ENCODE data around the gene ZDHHC14. TPM values are rescaled to one million over a fixed set of nuclear protein-coding genes. Genes with fewer than 3 reads are reported as not detected.

ZDHHC14 gene
- total RNA-seq, 1 experiment from 2014 or later = 1.7 TPM

DNA sequence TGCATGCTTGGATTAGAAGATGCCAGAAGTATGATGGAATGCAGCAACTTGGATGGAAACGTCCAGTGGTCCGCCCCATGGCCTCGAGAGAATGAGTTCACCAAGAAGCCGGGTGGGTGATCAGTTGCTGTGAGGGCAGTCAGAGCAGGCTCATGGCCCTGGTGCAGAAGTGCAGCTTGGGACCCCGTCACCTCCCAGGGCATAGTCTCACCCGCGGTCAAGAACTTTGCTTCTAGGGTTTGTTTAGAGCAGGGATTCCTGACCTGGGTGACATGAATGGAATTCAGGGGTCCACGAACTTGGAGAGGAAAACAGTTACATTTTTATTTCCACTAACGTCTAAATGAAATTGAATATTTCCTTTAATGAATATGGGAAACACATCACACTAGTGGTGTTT, 225.5 kb downstream of the ZDHHC14 start:
- Histone ChIP-seq H2AK5ac (ENCODE audit: insufficient read length, low read length) (no peak overlapping the region), H2BK5ac (ENCODE audit: insufficient read length, low read length) (no peak overlapping the region), H3K27ac (ENCODE audit: insufficient read length, low read depth, low read length) (no peak overlapping the region), H4K8ac (replicated peaks; ENCODE audit: insufficient read length, low read depth, low read length) (no peak overlapping the region), H3K9ac (ENCODE audit: extremely low read depth, insufficient read length, low read length) (no peak overlapping the region), H3K56ac (ENCODE audit: insufficient read length, low read depth, low read length) (no peak overlapping the region), H3K4ac (ENCODE audit: low read depth, low read length) (no peak overlapping the region), H4K91ac (ENCODE audit: insufficient read length, low read depth, low read length) (no peak overlapping the region), H2BK12ac (ENCODE audit: insufficient read length, low read depth, low read length) (no peak overlapping the region), H3K14ac (ENCODE audit: insufficient read depth, low read length) (no peak overlapping the region), H3K23me2 (ENCODE audit: insufficient read length, low read depth, low read length, poor library complexity, severe bottlenecking) (no peaks in the 10 kb centered on the region), H4K20me1 (ENCODE audit: control insufficient read depth, insufficient read depth, insufficient read length) (no peaks in the 10 kb centered on the region), H2BK15ac (ENCODE audit: low read depth, low read length) (no peak overlapping the region), H3K4me2 (ENCODE audit: insufficient read depth, insufficient read length, low read length) (no peak overlapping the region), H3K18ac (ENCODE audit: insufficient read length, low read depth, low read length) (no peak overlapping the region), H3K23ac (ENCODE audit: insufficient read length, low read depth, low read length) (no peak overlapping the region), H3K4me1 (ENCODE audit: insufficient read depth, low read length) (peaks cover 11% of the 10 kb centered on the region; the same call in 1 of the 2 replicates), H4K5ac (ENCODE audit: insufficient read length, low read depth, low read length) (no peak overlapping the region), H3K79me1 (ENCODE audit: insufficient read depth, low read depth, low read length, poor library complexity, severe bottlenecking) (no peaks in the 10 kb centered on the region), H2AFZ (ENCODE audit: low read length) (no peak overlapping the region), H3T11ph (ENCODE audit: low read length) (no peak overlapping the region), H2BK120ac (ENCODE audit: low read depth, low read length, poor library complexity, severe bottlenecking) (no peak overlapping the region), H3K9me3 (ENCODE audit: control insufficient read depth, low read depth, low read length) (no peaks in the 10 kb centered on the region), H3K27me3 (ENCODE audit: insufficient read depth, low read length) (no peaks in the 10 kb centered on the region), H3K79me2 (ENCODE audit: insufficient read depth, low read length) (no peaks in the 10 kb centered on the region), H2BK20ac (ENCODE audit: low read depth, low read length, poor library complexity, severe bottlenecking) (no peak overlapping the region)
- peaks cover 4% of the 10 kb centered on the region for H3K27me3 Mint-ChIP-seq (ENCODE audit: low read depth)
- DNase-seq = no peak
- TF ChIP-seq, protein P1, sequence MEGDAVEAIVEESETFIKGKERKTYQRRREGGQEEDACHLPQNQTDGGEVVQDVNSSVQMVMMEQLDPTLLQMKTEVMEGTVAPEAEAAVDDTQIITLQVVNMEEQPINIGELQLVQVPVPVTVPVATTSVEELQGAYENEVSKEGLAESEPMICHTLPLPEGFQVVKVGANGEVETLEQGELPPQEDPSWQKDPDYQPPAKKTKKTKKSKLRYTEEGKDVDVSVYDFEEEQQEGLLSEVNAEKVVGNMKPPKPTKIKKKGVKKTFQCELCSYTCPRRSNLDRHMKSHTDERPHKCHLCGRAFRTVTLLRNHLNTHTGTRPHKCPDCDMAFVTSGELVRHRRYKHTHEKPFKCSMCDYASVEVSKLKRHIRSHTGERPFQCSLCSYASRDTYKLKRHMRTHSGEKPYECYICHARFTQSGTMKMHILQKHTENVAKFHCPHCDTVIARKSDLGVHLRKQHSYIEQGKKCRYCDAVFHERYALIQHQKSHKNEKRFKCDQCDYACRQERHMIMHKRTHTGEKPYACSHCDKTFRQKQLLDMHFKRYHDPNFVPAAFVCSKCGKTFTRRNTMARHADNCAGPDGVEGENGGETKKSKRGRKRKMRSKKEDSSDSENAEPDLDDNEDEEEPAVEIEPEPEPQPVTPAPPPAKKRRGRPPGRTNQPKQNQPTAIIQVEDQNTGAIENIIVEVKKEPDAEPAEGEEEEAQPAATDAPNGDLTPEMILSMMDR (conservative IDR thresholded peaks at IDR 0.05) = no peak
- H3K27ac Mint-ChIP-seq = no peak overlapping the region
- H3K36me3 Mint-ChIP-seq (ENCODE audit: insufficient read depth in 1 of 3, low read depth in 3 of 3) = 0 out of 7 replicates have a peak, but pooled peaks cover 0 to 2% (median 0%) of the 10 kb centered on the region in 3 experiments
- H3K4me1 Mint-ChIP-seq = peaks cover 31 to 38% of the 10 kb centered on the region in 2 experiments
- no peaks in the 10 kb centered on the region for H3K9me3 Mint-ChIP-seq
- WGBS (ENCODE audit: extremely low coverage, insufficient read length, low lambda C conversion rate) = no CpG with 5 or more reads among the region's 9 CpGs
- no peak overlapping the region for H3K4me3 Mint-ChIP-seq

Measured in H9 (cell line).